H7 (cell line): ENCODE results near the gene GIPC1. TPM values are rescaled to one million over a fixed set of nuclear protein-coding genes. Genes with fewer than 3 reads are reported as not detected.
"Not testable (repeated sequence)": the region's sequence is repeated elsewhere in the genome, so short reads cannot be mapped to it uniquely, and the experiment has no call there.

Experiments
- DNase-seq: peaks from one replicate; pipeline ENCODE4 v3.0.0; 2012
- H3K27me3 ChIP-seq: 2 replicates; pipeline ENCODE4 v1.6.0; 2011; ENCODE audit warnings: mild to moderate bottlenecking, low read length; ENCODE audit not compliant: control insufficient read depth, insufficient read depth
- H3K36me3 ChIP-seq: replicated peaks from 2 replicates; pipeline ENCODE4 v1.5.1; 2011; ENCODE audit warnings: low read length; ENCODE audit not compliant: control insufficient read depth, insufficient read depth
- H3K4me3 ChIP-seq: 2 replicates; pipeline ENCODE4 v1.5.1; 2011; ENCODE audit warnings: low read depth, mild to moderate bottlenecking, control low read depth, low read length, moderate library complexity; ENCODE audit not compliant: insufficient read depth
- total RNA-seq: library from RNA; depleted of rRNA; stranded (reverse); fragments of >200 nt; shearing (Covaris generic); gene quantifications from 2 replicates; pipeline ENCODE4 v1.2.3, GENCODE V29; 2014

GIPC1 gene
- total RNA-seq, 1 experiment from 2014 or later: 116 TPM

GRCh38 chr19:14473073-14473977, 22.6 kb downstream of the GIPC1 start:
- DNase-seq: peak; percentile 78
- Histone ChIP-seq H3K36me3 (peaks cover 1% of the 10 kb centered on the region), H3K27me3 (no peaks in the 10 kb centered on the region), H3K4me3 (peak overlapping the region; percentile 11; the same call in 1 of the 2 replicates)

- no peaks in the 10 kb centered on the region for H3K27me3 ChIP-seq
- peaks cover 3% of the 10 kb centered on the region for H3K36me3 ChIP-seq
- peak; percentile 98 for DNase-seq
- peak overlapping the region; percentile 50 for H3K4me3 ChIP-seq
These were observed 23.6 kb downstream of the GIPC1 start for GRCh38 chr19:14472202-14472938.

- Histone ChIP-seq H3K4me3 (peak overlapping the region; percentile 50; the same call in 1 of the 2 replicates), H3K36me3 (peaks cover 3% of the 10 kb centered on the region), H3K27me3 (no peaks in the 10 kb centered on the region)
- peak; percentile 78 for DNase-seq
These were observed 24.3 kb downstream of the GIPC1 start for GRCh38 chr19:14471436-14472187.

GRCh38 chr19:14470031-14470876, 25.7 kb downstream of the GIPC1 start:
- DNase-seq: peak; percentile 59
- peaks cover 3% of the 10 kb centered on the region for H3K36me3 ChIP-seq

GRCh38 chr19:14467816-14468215, 28.1 kb downstream of the GIPC1 start:
- Histone ChIP-seq H3K36me3 (peaks cover 8% of the 10 kb centered on the region), H3K27me3 (no peaks in the 10 kb centered on the region), H3K4me3 (no peak overlapping the region)
- DNase-seq: peak; percentile 70

More at GRCh38 chr19:14470031-14470876, 25.7 kb downstream of the GIPC1 start:
- H3K27me3 ChIP-seq: no peaks in the 10 kb centered on the region
- H3K4me3 ChIP-seq: no peak overlapping the region

- no peak for DNase-seq
- Histone ChIP-seq H3K36me3 (peaks cover 8% of the 10 kb centered on the region), H3K4me3 (no peak overlapping the region), H3K27me3 (no peaks in the 10 kb centered on the region)
These were observed 28.5 kb downstream of the GIPC1 start for GRCh38 chr19:14467391-14467790.

GRCh38 chr19:14463747-14464146, 32.2 kb downstream of the GIPC1 start:
- no peak for DNase-seq
- Histone ChIP-seq H3K36me3 (peaks cover 10% of the 10 kb centered on the region), H3K4me3 (no peak overlapping the region), H3K27me3 (no peaks in the 10 kb centered on the region)

- not testable (repeated sequence) for DNase-seq, H3K36me3 ChIP-seq, H3K27me3 ChIP-seq, H3K4me3 ChIP-seq
These were observed 33.5 kb downstream of the GIPC1 start for GRCh38 chr19:14462401-14462800.

GRCh38 chr19:14460935-14461334, 35.0 kb downstream of the GIPC1 start:
- no peak for DNase-seq
- Histone ChIP-seq H3K4me3 (no peak overlapping the region), H3K36me3 (peaks cover 10% of the 10 kb centered on the region), H3K27me3 (no peaks in the 10 kb centered on the region)

GRCh38 chr19:14459703-14460102, 36.2 kb downstream of the GIPC1 start:
- H3K27me3 ChIP-seq: no peaks in the 10 kb centered on the region
- peaks cover 9% of the 10 kb centered on the region for H3K36me3 ChIP-seq
- H3K4me3 ChIP-seq: no peak overlapping the region
- DNase-seq: no peak

- not testable (repeated sequence) for H3K4me3 ChIP-seq, H3K27me3 ChIP-seq, DNase-seq
- peaks cover 10% of the 10 kb centered on the region for H3K36me3 ChIP-seq
These were observed 43.6 kb downstream of the GIPC1 start for GRCh38 chr19:14452303-14452702.

- Histone ChIP-seq H3K4me3 (no peak overlapping the region), H3K36me3 (peaks cover 18% of the 10 kb centered on the region), H3K27me3 (no peaks in the 10 kb centered on the region)
- no peak for DNase-seq
These were observed 45.1 kb downstream of the GIPC1 start for GRCh38 chr19:14450876-14451275.

GRCh38 chr19:14450168-14450874, 45.6 kb downstream of the GIPC1 start:
- Histone ChIP-seq H3K4me3 (no peak overlapping the region), H3K27me3 (no peaks in the 10 kb centered on the region), H3K36me3 (peaks cover 18% of the 10 kb centered on the region)
- DNase-seq: peak; percentile 99
